GM19467 (cell line): Measurements from ENCODE around the gene CRYBG3.

Experiments used
- ATAC-seq: cut with Tn5 transposase; IDR thresholded peaks from one replicate; pipeline ENCODE4 v1.9.1; 2021; ENCODE audit warnings: mild to moderate bottlenecking, moderate library complexity; ENCODE audit not compliant: unreplicated experiment

Gene CRYBG3

DNA sequence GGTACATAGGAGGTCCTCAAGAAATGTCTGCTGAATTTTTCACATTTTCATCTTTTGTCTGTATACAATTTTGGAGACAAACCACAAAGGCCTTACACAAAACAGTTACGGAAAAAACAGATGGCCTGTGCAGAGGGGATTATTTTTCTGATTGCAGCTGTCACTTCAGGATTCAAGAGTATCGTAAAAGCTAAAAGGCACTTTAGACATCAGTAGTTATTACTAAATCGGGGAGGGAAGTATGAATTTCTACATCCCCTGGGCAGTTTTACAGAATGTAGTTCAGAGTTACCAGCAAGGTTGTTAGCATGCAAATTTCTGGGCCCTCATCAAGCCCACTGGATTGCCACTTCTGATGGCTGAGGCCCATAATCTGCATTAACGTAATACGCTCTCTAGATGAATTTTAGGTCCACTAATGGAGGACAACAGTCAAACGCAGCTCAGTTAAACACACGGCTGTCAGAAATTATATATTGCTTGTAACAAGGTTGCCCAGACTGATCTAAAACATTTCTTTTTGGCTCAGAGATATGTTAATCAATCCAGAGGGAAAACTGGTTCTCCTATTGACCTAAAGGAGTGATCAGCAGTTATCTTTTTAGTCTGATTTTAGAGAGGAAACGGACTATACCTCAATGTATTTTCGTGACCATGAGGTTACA, 149.3 kb downstream of the CRYBG3 start:
- no peak for ATAC-seq

DNA sequence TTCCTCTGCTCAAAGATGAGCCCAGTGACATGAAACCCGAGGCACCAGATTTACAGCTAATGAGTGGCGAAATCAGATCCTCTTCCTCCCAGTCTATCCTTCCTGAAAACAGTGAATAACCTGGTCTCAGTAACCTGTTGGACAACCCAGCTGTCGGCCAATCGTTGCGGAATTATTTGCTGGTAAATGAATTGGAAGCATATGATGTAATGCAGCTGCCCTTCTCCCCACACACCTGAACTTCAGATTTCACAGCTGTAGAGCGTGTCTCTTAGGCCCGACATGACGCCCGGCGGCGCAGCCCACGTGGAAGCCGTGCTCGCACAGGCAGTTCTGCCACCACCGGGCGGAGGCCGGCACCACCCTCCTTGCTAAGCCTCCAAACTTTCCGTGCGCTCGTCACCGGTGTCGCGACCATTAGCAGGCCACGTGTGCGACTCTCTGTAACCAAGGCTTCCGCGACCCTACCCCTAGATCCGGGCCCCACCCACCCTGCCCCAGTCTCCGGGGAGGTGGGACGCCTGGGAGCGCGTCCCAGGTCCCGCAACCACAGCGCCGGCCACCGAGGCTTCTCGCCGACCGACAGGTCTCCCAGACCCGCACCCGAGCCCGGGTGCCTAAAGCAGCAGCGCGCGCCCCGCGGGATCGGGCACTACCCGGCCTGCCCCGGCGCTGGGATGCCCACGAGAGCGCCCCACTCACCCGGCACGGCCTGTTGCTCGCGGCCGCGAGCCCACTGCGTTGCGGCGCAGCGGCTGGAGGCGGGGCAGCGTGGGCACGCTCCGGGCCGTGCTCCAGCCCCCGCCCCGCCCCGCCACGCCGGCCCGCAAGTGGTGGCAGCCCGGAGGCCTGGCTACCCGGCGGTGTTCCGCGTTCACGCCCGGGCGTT, 150.1 kb downstream of the CRYBG3 start, which contains the start of gene RIOX2:
Gene RIOX2 (minus strand): TSS at position 753 of the 889 bp plus-strand sequence. CDS start 4,838 bp downstream, outside the sequence.
- peak; percentile 84 for ATAC-seq

DNA sequence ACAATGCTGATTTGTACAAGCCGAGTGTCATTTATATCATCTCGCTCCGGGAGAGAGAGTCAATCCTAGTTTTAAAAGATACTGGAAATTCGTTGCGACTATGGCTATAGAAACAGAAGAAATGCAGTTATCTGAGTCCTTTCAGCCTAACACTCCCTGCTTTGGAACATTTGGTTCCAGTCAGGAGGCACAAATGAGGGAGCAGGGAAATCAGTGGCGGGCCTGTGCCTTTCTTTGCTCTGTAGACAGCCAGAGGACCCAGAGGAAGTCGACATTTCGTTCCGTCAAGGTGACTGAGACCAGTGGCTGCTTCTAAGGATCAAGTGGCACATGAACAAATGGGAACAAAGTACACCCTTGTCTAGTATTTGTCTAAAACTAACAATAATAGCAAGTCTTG, 151.2 kb downstream of the CRYBG3 start:
- no peak for ATAC-seq

DNA sequence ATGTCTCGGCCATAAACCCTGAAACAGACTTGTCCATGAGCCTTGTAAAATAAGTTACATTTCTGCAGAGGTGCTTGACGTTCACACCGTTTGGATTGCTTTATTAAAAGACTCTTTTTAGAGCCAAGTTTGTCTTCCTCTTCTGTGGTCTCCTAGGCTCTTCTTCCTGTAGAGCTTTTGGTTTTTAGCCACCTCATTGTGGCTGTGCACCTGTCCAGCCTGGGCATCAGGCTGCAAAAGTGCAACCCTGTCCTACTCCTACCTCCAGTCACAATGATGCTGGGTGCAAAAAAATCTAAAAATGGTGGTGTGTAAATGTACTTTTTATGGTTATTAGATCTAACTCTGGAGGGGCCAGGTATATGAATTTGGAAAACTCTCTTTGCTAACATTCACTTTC, 153.2 kb downstream of the CRYBG3 start:
- ATAC-seq: no peak

DNA sequence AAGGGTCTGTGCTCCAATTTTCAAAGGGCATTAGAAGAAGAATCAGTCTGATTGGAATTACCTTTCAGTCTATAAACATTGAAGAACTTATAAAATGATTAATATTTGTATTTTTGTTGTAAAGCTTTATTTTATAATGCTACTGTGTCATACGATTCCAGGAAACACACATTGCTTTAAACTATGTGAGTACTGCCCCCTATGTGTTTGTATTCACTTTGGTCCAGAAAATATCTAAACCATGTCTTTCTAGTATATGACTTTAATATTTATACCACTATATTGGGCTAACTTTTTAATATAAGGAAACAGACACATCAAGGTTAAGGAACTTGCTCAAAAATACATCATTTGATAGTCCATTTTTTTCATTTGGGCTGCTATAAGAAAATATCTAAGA, 153.7 kb downstream of the CRYBG3 start:
- no peak for ATAC-seq

DNA sequence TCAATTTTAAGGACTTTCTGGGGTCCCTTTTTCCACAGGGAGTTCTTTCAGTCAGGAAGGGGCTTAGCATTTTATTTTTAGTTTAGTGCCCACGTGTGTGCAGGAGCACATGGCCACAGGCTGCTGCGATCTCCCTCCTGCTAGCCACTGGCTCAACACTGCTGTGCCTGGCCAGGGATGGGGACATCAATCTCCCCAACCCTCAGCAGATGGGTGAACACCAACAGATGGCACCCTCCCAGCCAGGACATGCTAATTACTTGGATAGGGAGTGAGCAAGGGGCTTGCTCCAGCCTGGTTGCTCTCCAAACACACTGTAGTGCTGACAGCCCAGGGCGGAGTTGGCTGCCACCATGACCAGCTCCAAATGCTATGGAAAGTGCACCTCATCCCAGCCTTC, 157.8 kb downstream of the CRYBG3 start:
- no peak for ATAC-seq

DNA sequence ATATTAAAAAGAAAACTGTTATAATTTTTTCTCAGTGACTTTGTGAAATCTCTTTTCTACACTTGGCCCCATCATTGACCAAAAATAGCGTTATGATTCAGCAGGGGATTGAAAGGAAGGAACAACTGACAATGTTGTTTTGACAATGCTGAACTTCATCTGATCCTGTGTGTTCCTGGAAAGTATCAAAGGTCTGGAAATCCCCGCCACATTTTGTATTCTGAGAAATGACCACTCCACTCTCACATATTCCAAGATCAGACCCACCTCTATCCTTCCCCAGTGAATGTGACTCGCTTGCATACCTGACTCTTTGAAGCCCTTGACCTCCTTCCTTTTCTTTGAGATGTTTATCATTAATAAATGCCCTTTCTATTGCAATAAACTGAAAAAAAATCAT, 160.1 kb downstream of the CRYBG3 start:
- ATAC-seq: no peak

DNA sequence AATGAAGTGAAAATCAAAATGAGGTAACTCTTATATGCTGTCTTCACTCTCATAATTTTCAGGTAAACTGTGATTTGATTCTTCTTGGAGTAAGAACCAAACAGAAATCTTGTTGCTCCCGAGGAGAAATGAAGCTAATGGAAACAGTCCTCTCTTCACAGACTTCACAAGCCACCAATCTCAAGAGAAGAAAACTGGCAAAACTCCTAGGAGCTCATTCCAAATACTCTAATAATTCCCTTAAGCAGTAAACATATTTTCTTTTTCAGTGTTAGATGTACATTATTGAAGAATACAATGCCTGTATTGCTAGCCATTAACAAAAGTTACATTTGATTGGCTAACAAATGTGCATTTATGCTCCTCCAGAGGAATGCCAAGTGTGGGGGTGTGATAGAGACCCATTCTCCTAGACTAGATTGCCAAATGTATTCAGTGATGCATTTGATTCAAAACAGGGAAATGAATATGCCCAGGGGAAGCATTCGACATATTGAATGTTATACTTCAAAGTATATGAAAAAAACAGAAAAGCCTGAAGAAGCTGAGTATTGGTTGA, 162.2 kb downstream of the CRYBG3 start:
- no peak for ATAC-seq

DNA sequence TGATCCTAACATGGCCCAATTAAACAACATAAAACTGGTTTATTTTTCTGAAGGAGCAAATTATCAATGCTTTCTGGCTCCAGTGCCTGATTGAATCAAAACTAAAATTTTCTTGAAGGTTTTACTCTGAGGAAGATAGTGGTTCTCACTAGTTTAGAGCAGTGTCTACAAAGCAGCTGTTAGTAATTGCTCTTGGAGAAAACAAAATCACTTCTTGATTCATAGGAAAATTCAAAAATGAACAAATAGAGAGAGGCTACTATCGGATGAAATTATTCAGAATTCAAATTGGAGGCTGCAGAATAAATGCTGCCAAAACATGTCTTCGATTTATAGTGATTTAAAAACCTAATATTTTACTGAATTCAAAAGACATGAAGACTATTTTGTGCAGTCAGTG, 165.5 kb downstream of the CRYBG3 start:
- no peak for ATAC-seq

DNA sequence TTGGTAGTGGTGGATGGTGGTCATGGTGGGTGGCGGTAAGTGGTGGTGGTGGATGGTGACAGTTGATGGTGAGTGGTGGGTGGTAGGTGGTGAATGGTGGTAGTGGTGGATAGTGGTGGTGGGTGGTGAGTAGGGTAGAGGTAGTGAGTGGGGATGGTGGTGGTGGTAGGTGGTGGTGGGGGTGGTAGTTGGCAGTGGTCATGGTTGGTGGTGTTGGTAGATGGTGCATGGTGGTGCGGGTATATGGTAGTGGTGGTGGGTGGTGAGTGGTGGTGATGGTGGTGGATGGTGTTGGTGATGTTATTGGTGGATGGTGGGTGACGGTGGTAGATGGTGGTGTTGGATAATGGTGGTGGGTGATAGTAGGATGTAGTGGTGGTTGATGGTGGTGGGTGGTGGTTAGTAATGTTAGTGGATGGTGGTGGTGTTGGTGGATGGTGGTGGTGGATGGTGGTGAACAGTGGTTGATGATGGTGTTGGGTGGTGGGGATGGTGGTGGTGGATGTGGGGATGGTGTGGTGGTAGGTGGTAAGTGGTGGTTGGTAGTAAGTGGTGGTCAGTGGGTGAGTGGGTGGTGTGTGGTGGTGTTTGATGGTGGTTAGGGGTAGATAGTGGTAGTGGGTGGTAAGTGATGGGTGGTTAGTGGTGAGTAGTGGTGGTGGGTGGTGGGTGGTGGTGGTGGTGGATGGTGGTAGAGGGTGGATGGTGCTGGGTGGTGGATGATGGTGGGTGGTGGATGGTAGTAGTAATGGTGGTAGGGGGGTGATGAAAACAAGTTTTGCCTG, 167.2 kb downstream of the CRYBG3 start:
- no peak for ATAC-seq

DNA sequence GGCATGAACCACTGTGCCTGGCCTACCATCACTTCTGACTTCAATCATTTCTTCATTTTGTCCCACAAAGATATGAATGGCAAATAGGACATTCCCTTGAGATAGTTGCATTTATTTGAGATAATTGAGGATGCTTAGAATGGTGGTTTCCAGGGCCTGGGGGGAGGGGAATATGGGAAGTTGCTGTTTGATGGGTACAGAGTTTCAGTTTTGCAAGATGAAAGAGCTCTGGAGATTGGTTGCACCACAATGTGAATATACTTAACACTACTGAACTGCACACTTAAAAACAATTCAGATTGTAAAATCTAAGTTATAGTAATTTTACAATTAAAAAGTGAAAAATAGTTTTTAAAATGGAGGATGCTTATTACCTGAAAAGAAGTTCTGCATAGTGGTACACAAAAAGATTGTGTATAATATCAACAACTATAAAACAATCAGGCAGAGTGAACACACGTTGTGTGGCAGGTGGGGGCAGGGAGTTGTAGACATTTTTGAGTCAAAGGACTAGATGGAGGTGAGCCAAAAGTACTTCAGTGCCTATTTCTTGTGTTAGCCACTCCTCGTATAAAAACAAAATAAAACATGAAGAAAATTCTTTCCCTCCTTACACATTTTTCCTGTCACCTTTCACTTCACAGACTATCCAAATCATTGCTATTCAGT, 168.9 kb downstream of the CRYBG3 start:
- ATAC-seq: no peak

DNA sequence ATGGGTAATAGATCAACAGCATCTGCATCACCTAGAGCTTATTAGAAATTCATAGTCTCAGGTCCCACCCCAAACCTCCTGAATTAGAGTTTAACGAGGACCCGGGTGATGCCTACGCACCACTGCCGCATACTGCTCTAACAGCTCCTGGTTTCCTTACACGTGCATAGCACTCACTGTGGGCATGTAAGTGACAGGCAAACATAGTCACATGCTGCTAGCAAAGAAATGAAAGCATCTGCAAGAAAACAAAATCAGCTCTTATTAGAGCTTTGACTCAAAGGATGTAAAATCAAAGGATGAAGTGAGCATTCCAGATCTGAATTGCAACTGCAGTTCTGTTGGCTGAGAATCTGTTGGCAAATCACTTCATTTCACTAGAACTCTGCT, 169.5 kb downstream of the CRYBG3 start:
- no peak for ATAC-seq

DNA sequence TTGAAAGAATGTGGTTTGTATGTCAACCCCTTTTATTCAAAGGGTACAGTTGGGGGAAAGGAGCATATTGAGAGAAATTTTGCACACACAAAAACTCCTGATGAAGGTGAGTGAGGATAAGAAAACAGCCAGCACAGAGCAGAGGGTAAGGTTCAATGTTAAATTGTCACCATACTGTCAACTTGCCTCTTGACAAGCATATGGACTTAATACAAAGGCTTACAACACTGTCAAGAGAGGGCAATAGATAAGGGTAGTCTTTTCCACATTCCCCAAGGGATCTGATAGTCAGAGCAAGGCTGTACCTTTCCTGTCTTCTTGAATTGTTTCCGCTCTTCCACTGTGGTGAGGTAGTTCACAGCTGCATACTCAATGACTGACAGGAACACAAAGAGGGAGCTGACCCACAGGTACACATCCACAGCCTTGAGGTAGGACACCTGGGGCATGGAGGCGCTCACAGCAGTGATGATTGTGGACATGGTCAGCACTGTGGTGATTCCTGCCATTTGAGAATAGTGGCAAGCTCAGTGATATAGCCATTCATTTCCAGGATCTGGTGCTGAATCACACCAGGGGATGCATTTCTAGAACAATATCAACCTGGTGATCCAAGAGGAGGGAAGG, 170.8 kb downstream of the CRYBG3 start:
- no peak for ATAC-seq

DNA sequence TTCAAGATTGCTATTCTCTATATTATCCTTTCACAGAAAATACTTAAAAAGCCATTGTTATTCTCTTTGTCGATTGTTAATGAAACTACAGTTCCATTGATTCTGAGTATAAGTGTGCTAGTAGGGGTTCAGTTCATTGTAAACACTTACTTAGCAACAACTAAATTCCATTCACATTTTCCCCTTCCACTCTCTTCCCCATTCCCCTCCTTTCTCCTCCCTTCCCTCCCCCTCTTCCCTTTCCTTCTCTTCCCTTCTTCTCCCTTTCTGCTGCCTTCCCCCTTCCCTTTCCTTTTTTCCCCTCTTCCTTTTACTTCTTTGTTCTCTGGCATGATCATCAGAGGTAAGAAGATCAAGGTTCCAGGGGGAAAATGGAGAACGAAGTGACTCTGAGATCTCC, 171.7 kb downstream of the CRYBG3 start:
- ATAC-seq: no peak

DNA sequence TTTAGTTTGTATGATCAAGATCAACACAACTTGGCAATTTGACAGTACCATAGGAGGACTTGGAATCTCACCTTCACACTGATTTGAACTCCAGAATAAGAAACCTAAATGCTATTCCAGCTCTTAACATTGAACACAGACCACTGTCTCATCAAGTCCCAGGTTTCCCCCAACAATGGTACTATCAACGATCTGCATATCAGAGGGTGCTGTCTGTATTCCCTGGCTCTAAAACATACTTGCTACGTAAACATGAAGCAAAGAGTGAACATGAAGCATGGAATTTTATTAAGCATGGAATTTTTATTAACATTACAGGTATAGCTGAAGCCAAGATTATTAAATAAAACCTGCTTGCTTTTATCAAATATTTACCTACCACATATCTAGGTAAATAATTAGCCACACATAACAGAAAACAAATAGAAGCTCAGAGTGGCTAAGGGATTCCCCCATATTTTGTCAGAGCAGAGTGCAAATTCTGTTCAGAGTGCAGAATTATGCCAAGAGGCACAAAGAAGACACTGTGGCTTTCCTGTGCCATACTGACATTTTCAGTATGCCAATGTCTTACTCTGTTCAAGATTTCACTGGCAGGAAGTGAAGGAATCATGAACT, 172.6 kb downstream of the CRYBG3 start:
- no peak for ATAC-seq
